ENCODE measurements around the gene MTMR1. TPM values are rescaled to one million over a fixed set of nuclear protein-coding genes. Genes with fewer than 3 reads are reported as not detected.

The MTMR1 gene
- polyA plus RNA-seq, 1 donor from 2014 or later, result 34.7 TPM

- TF ChIP-seq EZH2 (IDR thresholded peaks at IDR 0.05; ENCODE audit: borderline replicate concordance, insufficient read depth, low read length, poor library complexity, severe bottlenecking) (no peak), MXI1 (conservative IDR thresholded peaks at IDR 0.05; ENCODE audit: poor library complexity, severe bottlenecking) (no peak), CTCF (IDR thresholded peaks at IDR 0.05; ENCODE audit: poor library complexity, severe bottlenecking) (no peak), TAF1 (IDR thresholded peaks at IDR 0.05; ENCODE audit: low read depth) (no peak), SMC3 (conservative IDR thresholded peaks at IDR 0.05; ENCODE audit: poor library complexity) (no peak), POLR2AphosphoS5 (IDR thresholded peaks at IDR 0.05) (no peak), EP300 (conservative IDR thresholded peaks at IDR 0.05; ENCODE audit: poor library complexity, severe bottlenecking) (no peak), RAD21 (conservative IDR thresholded peaks at IDR 0.05) (no peak)
- TF ChIP-seq, protein P1, sequence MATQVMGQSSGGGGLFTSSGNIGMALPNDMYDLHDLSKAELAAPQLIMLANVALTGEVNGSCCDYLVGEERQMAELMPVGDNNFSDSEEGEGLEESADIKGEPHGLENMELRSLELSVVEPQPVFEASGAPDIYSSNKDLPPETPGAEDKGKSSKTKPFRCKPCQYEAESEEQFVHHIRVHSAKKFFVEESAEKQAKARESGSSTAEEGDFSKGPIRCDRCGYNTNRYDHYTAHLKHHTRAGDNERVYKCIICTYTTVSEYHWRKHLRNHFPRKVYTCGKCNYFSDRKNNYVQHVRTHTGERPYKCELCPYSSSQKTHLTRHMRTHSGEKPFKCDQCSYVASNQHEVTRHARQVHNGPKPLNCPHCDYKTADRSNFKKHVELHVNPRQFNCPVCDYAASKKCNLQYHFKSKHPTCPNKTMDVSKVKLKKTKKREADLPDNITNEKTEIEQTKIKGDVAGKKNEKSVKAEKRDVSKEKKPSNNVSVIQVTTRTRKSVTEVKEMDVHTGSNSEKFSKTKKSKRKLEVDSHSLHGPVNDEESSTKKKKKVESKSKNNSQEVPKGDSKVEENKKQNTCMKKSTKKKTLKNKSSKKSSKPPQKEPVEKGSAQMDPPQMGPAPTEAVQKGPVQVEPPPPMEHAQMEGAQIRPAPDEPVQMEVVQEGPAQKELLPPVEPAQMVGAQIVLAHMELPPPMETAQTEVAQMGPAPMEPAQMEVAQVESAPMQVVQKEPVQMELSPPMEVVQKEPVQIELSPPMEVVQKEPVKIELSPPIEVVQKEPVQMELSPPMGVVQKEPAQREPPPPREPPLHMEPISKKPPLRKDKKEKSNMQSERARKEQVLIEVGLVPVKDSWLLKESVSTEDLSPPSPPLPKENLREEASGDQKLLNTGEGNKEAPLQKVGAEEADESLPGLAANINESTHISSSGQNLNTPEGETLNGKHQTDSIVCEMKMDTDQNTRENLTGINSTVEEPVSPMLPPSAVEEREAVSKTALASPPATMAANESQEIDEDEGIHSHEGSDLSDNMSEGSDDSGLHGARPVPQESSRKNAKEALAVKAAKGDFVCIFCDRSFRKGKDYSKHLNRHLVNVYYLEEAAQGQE (IDR thresholded peaks at IDR 0.05; ENCODE audit: borderline replicate concordance), result no peak
- Histone ChIP-seq H3K36me3 (ENCODE audit: insufficient read depth, low read length) (no peaks in the 10 kb centered on the region), H3K4me3 (ENCODE audit: low read length) (no peak overlapping the region)
Measured at GRCh38 chrX:150655788-150656187, 37.4 kb upstream of the MTMR1 start.

DNA sequence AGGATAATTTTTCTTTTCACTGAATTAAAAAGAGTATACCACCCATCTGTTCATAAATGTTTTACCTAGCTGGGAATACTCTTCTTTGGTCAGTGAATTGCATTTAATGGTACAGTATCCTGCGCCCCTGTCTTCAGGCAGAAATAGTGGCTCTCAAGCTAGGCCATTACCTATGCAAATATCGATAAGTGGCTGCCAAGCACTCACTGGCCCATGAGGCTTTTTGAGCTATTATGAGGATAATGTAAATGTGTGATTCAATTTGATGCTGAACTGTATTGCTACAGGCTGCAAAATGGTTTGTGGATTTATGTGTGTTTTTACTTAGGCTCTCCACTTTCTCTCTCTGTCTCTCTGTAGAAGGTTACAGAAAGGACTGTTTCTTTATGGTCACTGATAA, 30.1 kb upstream of the MTMR1 start:
- Histone ChIP-seq H3K9ac (ENCODE audit: low read length) (no peak overlapping the region), H3F3A (ENCODE audit: insufficient read depth, low read length, poor library complexity, severe bottlenecking) (no peaks in the 10 kb centered on the region), H3K4me3 (ENCODE audit: low read length) (no peak overlapping the region), H3K36me3 (ENCODE audit: insufficient read depth, low read length) (no peaks in the 10 kb centered on the region), H4K20me1 (ENCODE audit: insufficient read depth) (no peaks in the 10 kb centered on the region), H3K79me2 (replicated peaks; ENCODE audit: insufficient read depth, low read length) (no peaks in the 10 kb centered on the region), H3K27me3 (ENCODE audit: insufficient read depth, low read depth, low read length) (no peaks in the 10 kb centered on the region), H3K9me3 (ENCODE audit: low read length) (no peaks in the 10 kb centered on the region), H3K9me2 (ENCODE audit: insufficient read depth, low read length) (no peaks in the 10 kb centered on the region), H2AFZ (ENCODE audit: low read depth, low read length) (no peak overlapping the region), H3K4me2 (ENCODE audit: low read length) (no peak overlapping the region), H3K27ac (ENCODE audit: low read length) (no peak overlapping the region)
- no peak for TF ChIP-seq CTCF (IDR thresholded peaks at IDR 0.05; ENCODE audit: poor library complexity, severe bottlenecking)
- no peak for TF ChIP-seq MXI1 (conservative IDR thresholded peaks at IDR 0.05; ENCODE audit: poor library complexity, severe bottlenecking)
- no peak for TF ChIP-seq POLR2AphosphoS5 (IDR thresholded peaks at IDR 0.05)
- no peak for TF ChIP-seq RAD21 (conservative IDR thresholded peaks at IDR 0.05)
- no peak for TF ChIP-seq EP300 (conservative IDR thresholded peaks at IDR 0.05; ENCODE audit: poor library complexity, severe bottlenecking)
- TF ChIP-seq SMC3 (conservative IDR thresholded peaks at IDR 0.05; ENCODE audit: poor library complexity), result no peak
- no peak for TF ChIP-seq EZH2 (IDR thresholded peaks at IDR 0.05; ENCODE audit: borderline replicate concordance, insufficient read depth, low read length, poor library complexity, severe bottlenecking)
- TF ChIP-seq TAF1 (IDR thresholded peaks at IDR 0.05; ENCODE audit: low read depth), result no peak
- TF ChIP-seq, protein P1 (IDR thresholded peaks at IDR 0.05; ENCODE audit: borderline replicate concordance), result no peak

More at GRCh38 chrX:150655788-150656187, 37.4 kb upstream of the MTMR1 start:
- H3K27me3 ChIP-seq (ENCODE audit: insufficient read depth, low read depth, low read length), result no peaks in the 10 kb centered on the region
- H3K79me2 ChIP-seq (replicated peaks; ENCODE audit: insufficient read depth, low read length), result no peaks in the 10 kb centered on the region
- H3K9me3 ChIP-seq (ENCODE audit: low read length), result no peaks in the 10 kb centered on the region
- no peaks in the 10 kb centered on the region for H3K9me2 ChIP-seq (ENCODE audit: insufficient read depth, low read length)
- no peak overlapping the region for H2AFZ ChIP-seq (ENCODE audit: low read depth, low read length)
- no peaks in the 10 kb centered on the region for H3F3A ChIP-seq (ENCODE audit: insufficient read depth, low read length, poor library complexity, severe bottlenecking)
- no peak overlapping the region for H3K27ac ChIP-seq (ENCODE audit: low read length)
- no peak overlapping the region for H3K4me2 ChIP-seq (ENCODE audit: low read length)
- H3K9ac ChIP-seq (ENCODE audit: low read length), result no peak overlapping the region
- H4K20me1 ChIP-seq (ENCODE audit: insufficient read depth), result no peaks in the 10 kb centered on the region

All from neural cell (in vitro differentiated cells).